Ascending aorta (tissue), 2 donors: Measurements from ENCODE around the gene STIM1. TPM values are rescaled to one million over a fixed set of nuclear protein-coding genes. Genes with fewer than 3 reads are reported as not detected.

Experiments
- DNase-seq, 2 donors: peaks; one replicate each; pipeline ENCODE4 v3.0.0-alpha.2; 2019; ENCODE audit warnings: low spot score in 2 of 2
- H3K27ac ChIP-seq, 2 donors: fragments of 200-600 bp; sonication (generic); one replicate each; pipeline ENCODE4 v1.5.1; 2016 to 2017; ENCODE audit warnings: mild to moderate bottlenecking in 1 of 2
- H3K27me3 ChIP-seq: fragments of 200-600 bp; sonication (generic); one replicate; pipeline ENCODE4 v1.5.1; 2017
- H3K36me3 ChIP-seq, 2 donors: fragments of 200-600 bp; sonication (generic); one replicate each; pipeline ENCODE4 v1.5.1; 2016
- H3K4me1 ChIP-seq, 2 donors: fragments of 200-600 bp; sonication (generic); one replicate each; pipeline ENCODE4 v1.5.1; 2016 to 2017; ENCODE audit warnings: mild to moderate bottlenecking in 1 of 2
- H3K4me3 ChIP-seq, 2 donors: fragments of 200-600 bp; sonication (generic); one replicate each; pipeline ENCODE4 v1.5.1; 2016 to 2017; ENCODE audit warnings: mild to moderate bottlenecking in 1 of 2
- H3K9me3 ChIP-seq, 2 donors: fragments of 200-600 bp; sonication (generic); one replicate each; pipeline ENCODE4 v1.5.1; 2016
- CTCF ChIP-seq, 3 experiments: fragments of 200-600 bp in 2 of 3; fragments of 450-650 bp in 1 of 3; sonication (generic) in 2 of 3; IDR thresholded peaks; one replicate each; pipeline ENCODE4 v1.5.1; 2016 to 2019; ENCODE audit warnings: antibody characterized with exemption in 3 of 3, mild to moderate bottlenecking in 1 of 3, moderate library complexity in 1 of 3
- intact Hi-C: fragments of 100-400 bp; cut with DNase I; formaldehyde crosslinking; loops from one replicate; pipeline ENCODE4 v1.15.1; 2023
- total RNA-seq: library from RNA; depleted of rRNA; stranded (reverse); fragments of >200 nt; gene quantifications from one replicate; pipeline ENCODE4 v1.1.0, GENCODE V29; 2016

Gene STIM1
- total RNA-seq, 1 donor from 2014 or later = 48.1 TPM

GRCh38 chr11:4098026-4098621, 242.7 kb downstream of the STIM1 start:
- no peak for TF ChIP-seq CTCF (IDR thresholded peaks at IDR 0.05)
- intact Hi-C loops = loop anchor here (5.0 kb wide), 1 partner anchor 509 kb away; the partner anchor contains the start of gene TRIM68
- H3K27ac ChIP-seq = no peak overlapping the region
- DNase-seq = no peak
- no peaks in the 10 kb centered on the region for H3K27me3 ChIP-seq
- H3K4me1 ChIP-seq = peaks cover 9 to 11% of the 10 kb centered on the region in 2 donors
- H3K9me3 ChIP-seq = no peaks in the 10 kb centered on the region
- H3K4me3 ChIP-seq = no peak overlapping the region
- peaks cover 0 to 12% of the 10 kb centered on the region in 2 donors for H3K36me3 ChIP-seq

- Histone ChIP-seq H3K4me3 (no peak overlapping the region), H3K27ac (no peak overlapping the region), H3K9me3 (no peaks in the 10 kb centered on the region), H3K36me3 (peaks cover 21 to 52% of the 10 kb centered on the region in 2 donors), H3K4me1 (no peaks in the 10 kb centered on the region), H3K27me3 (no peaks in the 10 kb centered on the region)
- intact Hi-C loops = no loop called here
- no peak for TF ChIP-seq CTCF (IDR thresholded peaks at IDR 0.05)
- no peak for DNase-seq
Observed at GRCh38 chr11:4102711-4103110, 247.2 kb downstream of the STIM1 start.

- Histone ChIP-seq H3K27ac (no peak overlapping the region), H3K36me3 (peaks cover 26 to 57% of the 10 kb centered on the region in 2 donors), H3K4me3 (no peak overlapping the region), H3K4me1 (no peaks in the 10 kb centered on the region), H3K9me3 (no peaks in the 10 kb centered on the region), H3K27me3 (no peaks in the 10 kb centered on the region)
- intact Hi-C loops = no loop called here
- no peak for TF ChIP-seq CTCF (IDR thresholded peaks at IDR 0.05)
- no peak for DNase-seq
Observed at GRCh38 chr11:4103269-4103668, 247.8 kb downstream of the STIM1 start.

- H3K4me1 ChIP-seq = no peaks in the 10 kb centered on the region
- no peak overlapping the region for H3K4me3 ChIP-seq
- H3K27me3 ChIP-seq = no peaks in the 10 kb centered on the region
- no peak for DNase-seq
- no peak overlapping the region for H3K27ac ChIP-seq
- no peak for TF ChIP-seq CTCF (IDR thresholded peaks at IDR 0.05)
- H3K9me3 ChIP-seq = no peaks in the 10 kb centered on the region
- H3K36me3 ChIP-seq = peaks cover 41 to 69% of the 10 kb centered on the region in 2 donors
- intact Hi-C loops = no loop called here
Observed at GRCh38 chr11:4105916-4106315, 250.5 kb downstream of the STIM1 start.

- intact Hi-C loops = no loop called here
- H3K9me3 ChIP-seq = no peaks in the 10 kb centered on the region
- peaks cover 55 to 67% of the 10 kb centered on the region in 2 donors for H3K36me3 ChIP-seq
- H3K4me1 ChIP-seq = no peaks in the 10 kb centered on the region
- H3K27me3 ChIP-seq = no peaks in the 10 kb centered on the region
- H3K4me3 ChIP-seq = no peak overlapping the region
- no peak overlapping the region for H3K27ac ChIP-seq
- DNase-seq = no peak
- TF ChIP-seq CTCF (IDR thresholded peaks at IDR 0.05) = no peak
Observed at GRCh38 chr11:4111834-4112233, 256.4 kb downstream of the STIM1 start.

GRCh38 chr11:4115128-4115527, 259.7 kb downstream of the STIM1 start:
- intact Hi-C loops = no loop called here
- no peaks in the 10 kb centered on the region for H3K27me3 ChIP-seq
- H3K27ac ChIP-seq = no peak overlapping the region
- no peaks in the 10 kb centered on the region for H3K4me1 ChIP-seq
- TF ChIP-seq CTCF (IDR thresholded peaks at IDR 0.05) = no peak
- no peak for DNase-seq
- no peaks in the 10 kb centered on the region for H3K9me3 ChIP-seq
- no peak overlapping the region for H3K4me3 ChIP-seq
- peaks cover 45 to 56% of the 10 kb centered on the region in 2 donors for H3K36me3 ChIP-seq
